HepG2 (cell line): ENCODE measurements around the gene CHCT1. TPM values are rescaled to one million over a fixed set of nuclear protein-coding genes. Genes with fewer than 3 reads are reported as not detected.
"Not testable (repeated sequence)": the region's sequence is repeated elsewhere in the genome, so short reads cannot be mapped to it uniquely, and the experiment has no call there.

Experiments
- ATAC-seq: fragments of 200-7000 bp; cut with Tn5 transposase; 3 replicates; pipeline ENCODE4 v1.9.1; 2020; ENCODE audit warnings: mild to moderate bottlenecking, moderate library complexity
- BruUV-seq: library from RNA; stranded (reverse); fragments of 400-500 nt; replicated peaks from 2 replicates; lab custom pipeline; 2021; lab: Mats Ljungman, UMichigan
- CTCF ChIA-PET: fragments of 300-600 bp; formaldehyde crosslinking; extraction: SDS; loops from one replicate; lab custom pipeline; 2021; ENCODE audit warnings: low total read pairs, inconsistent platforms, low intra/inter-chr PET ratio; lab: Yijun Ruan, JAX
- POLR2A ChIA-PET: fragments of 350-600 bp; sonication (Branson Sonifier 250); formaldehyde crosslinking; loops from one replicate; lab custom pipeline; 2020; ENCODE audit warnings: antibody characterized with exemption, inconsistent platforms; lab: Yijun Ruan, JAX
- DNase-seq: peaks from one replicate; pipeline ENCODE4 v3.0.0-alpha.2; 2015; ENCODE audit warnings: low spot score
- FAIRE-seq: peaks from 3 replicates; lab custom pipeline; 2011; peaks lifted over from hg19 to GRCh38; lab: Jason Lieb, UNC
- H2AFZ ChIP-seq: one replicate; pipeline ENCODE4 v1.6.1; 2011; ENCODE audit warnings: low read length, inconsistent platforms
- H3K27ac ChIP-seq: fragments of 300-600 bp; 3 replicates; pipeline ENCODE4 v1.8.0; 2011; ENCODE audit warnings: mixed run types, mild to moderate bottlenecking, mixed read lengths, low read length, inconsistent platforms; ENCODE audit not compliant: insufficient read depth; ENCODE audit errors: extremely low read length
- H3K27me3 ChIP-seq, 2 experiments: fragments of 200-600 bp in 1 of 2; 2 replicates in 1 of 2; 3 replicates in 1 of 2; pipeline versions ENCODE4 v1.6.0 to v1.8.0; 2011; ENCODE audit warnings: low read length in 2 of 2, mild to moderate bottlenecking in 2 of 2, moderate library complexity in 2 of 2, inconsistent platforms in 1 of 2; ENCODE audit not compliant: insufficient read depth in 2 of 2, control insufficient read depth in 1 of 2
- H3K36me3 ChIP-seq, 2 experiments: fragments of 200-600 bp in 1 of 2; replicated peaks in 1 of 2; 2 replicates in 1 of 2; 3 replicates in 1 of 2; pipeline versions ENCODE4 v1.5.1 to v1.8.0; 2011; ENCODE audit warnings: low read length in 2 of 2, inconsistent platforms in 1 of 2; ENCODE audit not compliant: insufficient read depth in 2 of 2, control insufficient read depth in 1 of 2
- H3K4me1 ChIP-seq: 2 replicates; pipeline ENCODE4 v1.5.1; 2012; ENCODE audit warnings: low read length, inconsistent platforms; ENCODE audit not compliant: insufficient read depth
- H3K4me2 ChIP-seq: 2 replicates; pipeline ENCODE4 v1.6.0; 2011; ENCODE audit warnings: low read depth, low read length, inconsistent platforms
- H3K4me3 ChIP-seq, 3 experiments: fragments of 200-600 bp in 1 of 3; sonication (generic), shearing (Covaris generic) in 1 of 3; replicated peaks in 1 of 3; 2 replicates each; pipeline ENCODE4 v1.5.1; 2011 to 2016; ENCODE audit warnings: low read length in 3 of 3, inconsistent platforms in 2 of 3, low read depth in 2 of 3, mild to moderate bottlenecking in 2 of 3, control low read depth in 1 of 3, mixed read lengths in 1 of 3; ENCODE audit not compliant: insufficient read depth in 1 of 3
- H3K79me2 ChIP-seq: one replicate; pipeline ENCODE4 v1.6.1; 2011; ENCODE audit warnings: low read length, inconsistent platforms; ENCODE audit not compliant: insufficient read depth
- H3K9ac ChIP-seq: 2 replicates; pipeline ENCODE4 v1.6.0; 2011; ENCODE audit warnings: mild to moderate bottlenecking, low read depth, low read length, inconsistent platforms; ENCODE audit not compliant: insufficient read depth
- H3K9me3 ChIP-seq: 2 replicates; pipeline ENCODE4 v1.5.1; 2012; ENCODE audit warnings: mild to moderate bottlenecking, low read length
- H4K20me1 ChIP-seq: 2 replicates; pipeline ENCODE4 v1.6.0; 2011; ENCODE audit warnings: inconsistent platforms, mild to moderate bottlenecking, low read length, moderate library complexity; ENCODE audit not compliant: insufficient read depth
- ATF7 ChIP-seq, 2 experiments: fragments of 450-650 bp in 1 of 2; sonication (generic) in 1 of 2; formaldehyde crosslinking in 1 of 2; IDR thresholded peaks; 2 replicates each; pipeline versions ENCODE4 v1.4.0 to v1.6.1; 2016 to 2020; ENCODE audit warnings: antibody characterized with exemption in 1 of 2, mild to moderate bottlenecking in 1 of 2, missing genetic modification reagents in 1 of 2
- CREB1 ChIP-seq, 2 experiments: fragments of 450-650 bp in 1 of 2; IDR thresholded peaks; 2 replicates each; pipeline ENCODE4 v1.6.1; 2016 to 2017; ENCODE audit warnings: control low read depth in 1 of 2, mild to moderate bottlenecking in 1 of 2, missing compliant biosample characterization in 1 of 2, missing genetic modification characterization in 1 of 2
- WGBS: methylation state at CpG from one replicate; pipeline ENCODE4 v1.1.6; 2017; ENCODE audit warnings: low lambda C conversion rate; 5-methylcytosine and 5-hydroxymethylcytosine counted together
- in situ Hi-C: cut with HindIII; loops from 2 replicates; pipeline ENCODE4 v1.10.0; 2017; ENCODE audit warnings: low pct_unique_long_range_greater_than_20kb; ENCODE audit not compliant: extremely low pct_ligation_motif_present
- intact Hi-C: fragments of 100-400 bp; cut with micrococcal nuclease; formaldehyde crosslinking; loops from one replicate; pipeline ENCODE4 v1.10.0; 2022; ENCODE audit not compliant: unreplicated experiment
- polyA plus RNA-seq, 8 experiments: library from polyadenylated mRNA; depleted of rRNA in 3 of 8; stranded (reverse) in 7 of 8; unstranded in 1 of 8; fragments of >200 nt; fragmentation: Illumina TruSeq in 4 of 8; extraction: Trizol in 4 of 8; gene quantifications; 2 replicates each; pipeline versions ENCODE4 v1.2.1 to v1.2.3, GENCODE V29; 2011 to 2016; ENCODE audit warnings: low read depth in 4 of 8, missing spikeins in 1 of 8, mixed read lengths in 1 of 8; ENCODE audit not compliant: insufficient read depth in 1 of 8
- total RNA-seq, 5 experiments: library from RNA; depleted of rRNA; stranded (reverse); fragments of >200 nt; fragmentation: Illumina TruSeq; extraction: Trizol; gene quantifications; 2 replicates each; pipeline ENCODE4 v1.2.3, GENCODE V29; 2016; ENCODE audit warnings: low read depth in 1 of 5

CHCT1 gene
- total and polyA plus RNA-seq, 2 of the 13 experiments (the other 11 are each of a cell fraction or from before 2014, with no cell fraction given) = not detected

DNA sequence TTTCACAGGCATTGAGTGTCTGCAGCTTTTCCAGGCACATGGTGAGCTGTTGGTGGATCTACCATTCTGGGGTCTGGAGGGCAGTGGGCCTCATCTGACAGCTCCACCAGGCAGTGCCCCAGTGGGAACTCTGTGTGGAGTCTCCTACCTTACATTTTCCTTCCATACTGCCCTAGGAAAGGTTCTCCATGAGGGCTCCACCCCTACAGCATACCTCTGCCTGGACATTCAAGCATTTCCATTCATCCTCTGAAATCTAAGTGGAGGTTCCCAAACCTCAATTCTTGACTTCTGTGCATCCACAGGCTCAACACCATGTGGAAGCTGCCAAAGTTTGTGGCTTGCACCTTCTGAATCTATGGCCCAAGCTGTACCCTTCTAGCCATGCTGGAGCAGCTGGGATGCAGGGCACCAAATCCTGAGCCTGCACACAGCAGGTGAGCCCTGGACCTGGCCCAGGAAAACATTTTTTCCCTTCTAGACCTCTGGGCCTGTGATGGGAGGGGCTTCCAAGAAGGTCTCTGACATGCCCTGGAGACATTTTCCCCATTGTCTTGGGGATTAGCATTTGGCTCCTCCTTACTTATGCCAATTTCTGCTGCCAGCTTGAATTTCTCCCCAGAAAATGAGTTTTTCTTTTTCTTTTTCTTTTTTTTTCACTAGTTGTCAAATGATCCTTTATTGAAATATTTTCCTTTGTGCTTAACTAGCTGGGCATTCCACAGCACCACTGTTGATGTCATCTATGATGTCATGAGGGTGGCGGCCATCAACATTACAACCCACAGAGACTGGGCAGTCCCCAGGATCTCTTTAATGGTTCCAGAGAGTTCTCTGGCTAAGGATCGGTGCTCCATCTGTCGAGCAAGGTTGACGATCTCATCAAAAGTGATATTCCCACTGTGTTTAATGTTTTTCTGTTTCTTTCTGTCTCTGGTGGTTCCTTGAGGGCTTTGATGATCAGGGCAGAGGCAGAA lies 11.0 kb downstream of the CHCT1 start:
- 22% methylated on average over 4 of the region's 4 CpGs for WGBS
- Histone ChIP-seq H3K4me1 (peaks cover 17% of the 10 kb centered on the region), H3K9me3 (peaks cover 12% of the 10 kb centered on the region; the same call in 1 of the 2 replicates)
- H3K4me3 ChIP-seq; BruUV-seq; H3K79me2 ChIP-seq; H3K4me2 ChIP-seq; H3K27me3 ChIP-seq; ATAC-seq; CTCF ChIA-PET; POLR2A ChIA-PET; H4K20me1 ChIP-seq; H3K9ac ChIP-seq; DNase-seq; H3K36me3 ChIP-seq; H2AFZ ChIP-seq; FAIRE-seq; H3K27ac ChIP-seq; TF ChIP-seq CREB1, ATF7 (CRISPR knock-in tag; IDR thresholded peaks at IDR 0.05): not testable (repeated sequence)
- in situ Hi-C loops (loop anchor here (10.0 kb wide), 1 partner anchor 269 kb away; no protein-coding TSS in a partner anchor), intact Hi-C loops (loop anchor here (10.0 kb wide), 1 partner anchor 119 kb away; no protein-coding TSS in a partner anchor)
- TF ChIP-seq CREB1 (IDR thresholded peaks at IDR 0.05) (peak; percentile 68), ATF7 (IDR thresholded peaks at IDR 0.05) (peak; percentile 46; the same call in 1 of the 2 replicates)
